Osteoblast (primary cell): ENCODE results near the gene HAUS7. TPM values are rescaled to one million over a fixed set of nuclear protein-coding genes. Genes with fewer than 3 reads are reported as not detected.

Source experiments
- DNase-seq: peaks from one replicate; pipeline ENCODE4 v3.0.0; 2011; ENCODE audit warnings: low spot score, mixed read lengths; ENCODE audit not compliant: insufficient read length; ENCODE audit errors: missing footprints
- H2AFZ ChIP-seq: 2 replicates; pipeline ENCODE4 v1.6.0; 2011; ENCODE audit warnings: mild to moderate bottlenecking, low read length
- H3K27ac ChIP-seq: 2 replicates; pipeline ENCODE4 v1.5.1; 2011; ENCODE audit warnings: mild to moderate bottlenecking, low read depth, low read length, moderate library complexity
- H3K27me3 ChIP-seq: 2 replicates; pipeline ENCODE4 v1.6.0; 2012; ENCODE audit warnings: mild to moderate bottlenecking, control low read depth, inconsistent platforms, low read length, moderate library complexity; ENCODE audit not compliant: insufficient read depth
- H3K36me3 ChIP-seq: 2 replicates; pipeline ENCODE4 v1.5.1; 2011; ENCODE audit warnings: mild to moderate bottlenecking, low read length, control low read depth, moderate library complexity; ENCODE audit not compliant: insufficient read depth
- H3K4me1 ChIP-seq: 2 replicates; pipeline ENCODE4 v1.5.1; 2011; ENCODE audit warnings: mild to moderate bottlenecking, low read length, control low read depth, moderate library complexity; ENCODE audit not compliant: insufficient read depth
- H3K4me2 ChIP-seq: 2 replicates; pipeline ENCODE4 v1.6.0; 2011; ENCODE audit warnings: mild to moderate bottlenecking, low read length; ENCODE audit not compliant: insufficient read depth
- H3K4me3 ChIP-seq: fragments of 200-600 bp; sonication (generic); 3 replicates; pipeline ENCODE4 v1.5.1; 2012; ENCODE audit warnings: mild to moderate bottlenecking, low read length, inconsistent platforms; ENCODE audit not compliant: insufficient read depth
- H3K79me2 ChIP-seq: 2 replicates; pipeline ENCODE4 v1.6.0; 2012; ENCODE audit warnings: mild to moderate bottlenecking, low read length, control low read depth, inconsistent platforms; ENCODE audit not compliant: insufficient read depth
- H3K9me3 ChIP-seq: 2 replicates; pipeline ENCODE4 v1.5.1; 2011; ENCODE audit warnings: low read depth, low read length, control low read depth
- H4K20me1 ChIP-seq: 2 replicates; pipeline ENCODE4 v1.6.0; 2012; ENCODE audit warnings: mild to moderate bottlenecking, low read length, control low read depth; ENCODE audit not compliant: insufficient read depth
- total RNA-seq: library from RNA; depleted of rRNA; stranded (reverse); fragments of >200 nt; gene quantifications from 2 replicates; pipeline ENCODE4 v1.2.3, GENCODE V29; 2012
- TF ChIP-seq, protein P1 (sequence below): IDR thresholded peaks from 2 replicates; pipeline ENCODE4 v1.5.1; 2011; ENCODE audit warnings: mild to moderate bottlenecking, low read depth, low read length, moderate library complexity; ENCODE audit errors: extremely low read depth

HAUS7 gene
- total RNA-seq, 1 donor: 14.1 TPM

DNA sequence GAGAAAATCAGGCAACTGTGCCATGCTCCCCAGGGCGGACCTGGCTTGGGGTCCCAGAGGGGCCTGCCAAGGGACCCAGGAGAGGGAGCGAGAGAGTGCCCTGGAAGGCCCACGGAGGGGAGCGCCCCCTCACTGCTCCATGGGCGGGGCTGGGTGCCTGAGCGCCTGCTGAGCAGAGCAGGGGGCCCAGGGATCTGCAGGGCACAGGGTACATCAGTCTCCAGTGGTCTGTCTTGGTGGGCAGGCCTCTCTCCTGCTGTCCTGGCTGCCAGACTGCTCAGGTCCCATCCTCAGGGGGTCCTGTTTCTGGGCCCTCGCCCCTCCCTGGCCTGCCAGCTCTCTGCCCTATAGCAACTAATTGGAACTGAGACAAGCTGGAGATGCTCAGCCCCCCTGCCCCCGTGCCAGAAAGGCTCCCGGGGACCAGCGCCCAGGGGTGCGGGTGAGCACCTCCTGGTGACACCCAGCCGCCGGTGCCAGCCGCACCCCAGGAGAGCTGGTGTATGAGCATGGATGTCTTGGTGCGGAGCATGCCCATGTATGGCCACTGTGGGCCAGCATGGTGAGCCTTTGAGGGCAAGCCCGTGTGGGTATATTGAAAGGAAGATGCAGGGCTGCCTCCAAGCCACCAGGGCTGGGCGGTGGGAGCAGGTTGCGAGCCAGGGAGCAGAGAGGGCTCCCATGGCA lies 25.7 kb upstream of the HAUS7 start:
- Histone ChIP-seq H3K79me2 (peaks cover 54% of the 10 kb centered on the region), H3K36me3 (no peaks in the 10 kb centered on the region), H3K27me3 (no peaks in the 10 kb centered on the region), H3K9me3 (no peaks in the 10 kb centered on the region), H3K4me2 (peak overlapping the region; percentile 80), H3K4me3 (peak overlapping the region; percentile 82), H2AFZ (no peak overlapping the region), H3K4me1 (peaks cover 33% of the 10 kb centered on the region), H4K20me1 (peaks cover 38% of the 10 kb centered on the region), H3K27ac (no peak overlapping the region)
- no peak for DNase-seq
- TF ChIP-seq, protein P1, sequence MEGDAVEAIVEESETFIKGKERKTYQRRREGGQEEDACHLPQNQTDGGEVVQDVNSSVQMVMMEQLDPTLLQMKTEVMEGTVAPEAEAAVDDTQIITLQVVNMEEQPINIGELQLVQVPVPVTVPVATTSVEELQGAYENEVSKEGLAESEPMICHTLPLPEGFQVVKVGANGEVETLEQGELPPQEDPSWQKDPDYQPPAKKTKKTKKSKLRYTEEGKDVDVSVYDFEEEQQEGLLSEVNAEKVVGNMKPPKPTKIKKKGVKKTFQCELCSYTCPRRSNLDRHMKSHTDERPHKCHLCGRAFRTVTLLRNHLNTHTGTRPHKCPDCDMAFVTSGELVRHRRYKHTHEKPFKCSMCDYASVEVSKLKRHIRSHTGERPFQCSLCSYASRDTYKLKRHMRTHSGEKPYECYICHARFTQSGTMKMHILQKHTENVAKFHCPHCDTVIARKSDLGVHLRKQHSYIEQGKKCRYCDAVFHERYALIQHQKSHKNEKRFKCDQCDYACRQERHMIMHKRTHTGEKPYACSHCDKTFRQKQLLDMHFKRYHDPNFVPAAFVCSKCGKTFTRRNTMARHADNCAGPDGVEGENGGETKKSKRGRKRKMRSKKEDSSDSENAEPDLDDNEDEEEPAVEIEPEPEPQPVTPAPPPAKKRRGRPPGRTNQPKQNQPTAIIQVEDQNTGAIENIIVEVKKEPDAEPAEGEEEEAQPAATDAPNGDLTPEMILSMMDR: no peak

DNA sequence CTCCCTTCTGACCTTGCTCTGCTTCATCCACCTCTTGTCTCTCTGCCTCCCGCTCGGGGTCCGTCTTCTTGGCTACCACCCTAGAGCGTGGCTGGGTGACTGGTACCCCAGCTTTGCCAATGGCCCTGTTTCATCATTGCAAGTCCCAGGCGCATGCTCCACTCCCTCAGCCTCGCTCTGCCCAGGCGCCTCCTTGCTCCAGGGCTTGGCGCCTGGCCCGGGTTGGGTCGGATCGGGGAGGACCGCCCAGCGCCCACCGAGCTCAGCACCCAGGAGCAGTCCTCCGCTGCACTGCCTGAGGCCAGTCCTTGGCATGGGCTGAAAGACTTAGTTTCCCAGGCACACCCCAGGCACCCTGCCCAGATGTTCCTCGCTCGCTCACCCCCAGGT lies 25.0 kb upstream of the HAUS7 start:
- no peak overlapping the region for H2AFZ ChIP-seq
- peaks cover 47% of the 10 kb centered on the region for H3K79me2 ChIP-seq
- peak overlapping the region; percentile 80 for H3K4me2 ChIP-seq
- no peaks in the 10 kb centered on the region for H3K36me3 ChIP-seq
- peak overlapping the region; percentile 41 for H3K27ac ChIP-seq
- peak overlapping the region; percentile 82 for H3K4me3 ChIP-seq
- H3K27me3 ChIP-seq: no peaks in the 10 kb centered on the region
- H4K20me1 ChIP-seq: peaks cover 31% of the 10 kb centered on the region
- TF ChIP-seq, protein P1: no peak
- DNase-seq: no peak
- peaks cover 26% of the 10 kb centered on the region for H3K4me1 ChIP-seq
- no peaks in the 10 kb centered on the region for H3K9me3 ChIP-seq

GRCh38 chrX:153494541-153495361 lies 24.4 kb upstream of the HAUS7 start, which contains the start of gene BGN:
Gene BGN, plus strand, starts transcription at chrX:153494980. Its CDS starts 9,652 bp downstream, at chrX:153504632.
- TF ChIP-seq, protein P1: peak; percentile 36
- no peaks in the 10 kb centered on the region for H3K9me3 ChIP-seq
- H2AFZ ChIP-seq: no peak within 1 kb of the TSS
- H3K27ac ChIP-seq: peak within 1 kb of the TSS; percentile 51
- peak; percentile 95 for DNase-seq
- peaks cover 20% of the 10 kb centered on the region for H3K4me1 ChIP-seq
- H3K4me3 ChIP-seq: peak within 1 kb of the TSS; percentile 82
- H3K4me2 ChIP-seq: peak within 1 kb of the TSS; percentile 80
- peaks cover 41% of the 10 kb centered on the region for H3K79me2 ChIP-seq
- H3K36me3 ChIP-seq: no peaks in the 10 kb centered on the region
- peaks cover 26% of the 10 kb centered on the region for H4K20me1 ChIP-seq
- H3K27me3 ChIP-seq: no peaks in the 10 kb centered on the region

GRCh38 chrX:153494061-153494460 lies 23.7 kb upstream of the HAUS7 start:
- no peaks in the 10 kb centered on the region for H3K9me3 ChIP-seq
- H3K4me3 ChIP-seq: peak overlapping the region; percentile 51
- H3K36me3 ChIP-seq: no peaks in the 10 kb centered on the region
- H3K79me2 ChIP-seq: peaks cover 34% of the 10 kb centered on the region
- H3K4me1 ChIP-seq: peaks cover 15% of the 10 kb centered on the region
- no peaks in the 10 kb centered on the region for H3K27me3 ChIP-seq
- no peak overlapping the region for H2AFZ ChIP-seq
- peak overlapping the region; percentile 51 for H3K27ac ChIP-seq
- peak overlapping the region; percentile 51 for H3K4me2 ChIP-seq
- DNase-seq: no peak
- TF ChIP-seq, protein P1: no peak
- peaks cover 19% of the 10 kb centered on the region for H4K20me1 ChIP-seq
